Stimulated activated naive CD8-positive, alpha-beta T cell treated with anti-CD3 and anti-CD28 coated beads, Interleukin-15, Interleukin-2, amounts not matched to agents 100 U/mL and 50 U/mL, for 24 hours (primary cell): Measurements from ENCODE around the gene RAB3C.
A peak's percentile ranks its signal among the peaks of the same experiment; 100 is the strongest.

Experiments
- ATAC-seq: fragments of 150-1000 bp; cut with Tn5 transposase; one replicate; pipeline ENCODE4 v1.10.0; 2021
- DNase-seq: peaks from one replicate; pipeline ENCODE4 v3.0.0; 2021

RAB3C gene

GRCh38 chr5:58885260-58885659, 302.4 kb downstream of the RAB3C start:
- DNase-seq = no peak
- ATAC-seq = no peak

- DNase-seq = peak; percentile 64
- peak; percentile 80 for ATAC-seq
Measured at GRCh38 chr5:58886315-58887207, 303.7 kb downstream of the RAB3C start.

- DNase-seq = no peak
- no peak for ATAC-seq
Measured at GRCh38 chr5:58887311-58887710, 304.4 kb downstream of the RAB3C start.

- no peak for DNase-seq
- ATAC-seq = no peak
Measured at GRCh38 chr5:58887721-58888409, 305.0 kb downstream of the RAB3C start.

GRCh38 chr5:58890265-58890664, 307.4 kb downstream of the RAB3C start:
- ATAC-seq (no peak), DNase-seq (no peak)

GRCh38 chr5:58890701-58891085, 307.8 kb downstream of the RAB3C start:
- no peak for DNase-seq
- no peak for ATAC-seq

- peak; percentile 45 for ATAC-seq
- DNase-seq = peak; percentile 67
Measured at GRCh38 chr5:58891086-58891970, 308.5 kb downstream of the RAB3C start.

- ATAC-seq (no peak), DNase-seq (no peak)
Measured at GRCh38 chr5:58891971-58892343, 309.1 kb downstream of the RAB3C start.

GRCh38 chr5:58893551-58893950, 310.7 kb downstream of the RAB3C start:
- DNase-seq (no peak), ATAC-seq (no peak)

GRCh38 chr5:58898006-58898405, 315.1 kb downstream of the RAB3C start:
- DNase-seq = no peak
- ATAC-seq = no peak

GRCh38 chr5:58898538-58898937, 315.7 kb downstream of the RAB3C start:
- DNase-seq = no peak
- ATAC-seq = no peak

GRCh38 chr5:58901271-58901670, 318.4 kb downstream of the RAB3C start:
- DNase-seq (no peak), ATAC-seq (no peak)

- DNase-seq (no peak), ATAC-seq (no peak)
Measured at GRCh38 chr5:58902305-58902704, 319.4 kb downstream of the RAB3C start.

- DNase-seq (no peak), ATAC-seq (no peak)
Measured at GRCh38 chr5:58902765-58903164, 319.9 kb downstream of the RAB3C start.

GRCh38 chr5:58904737-58905136, 321.9 kb downstream of the RAB3C start:
- ATAC-seq (no peak), DNase-seq (no peak)

- ATAC-seq = no peak
- no peak for DNase-seq
Measured at GRCh38 chr5:58905944-58906343, 323.1 kb downstream of the RAB3C start.
